GM19099 (cell line): ENCODE data around the gene AP1M1.

Experiments used
- POLR2A ChIP-seq: IDR thresholded peaks from 3 replicates; pipeline ENCODE4 v1.6.1; 2011; ENCODE audit warnings: low read depth; ENCODE audit not compliant: insufficient read length; ENCODE audit errors: extremely low read depth

AP1M1 gene

DNA sequence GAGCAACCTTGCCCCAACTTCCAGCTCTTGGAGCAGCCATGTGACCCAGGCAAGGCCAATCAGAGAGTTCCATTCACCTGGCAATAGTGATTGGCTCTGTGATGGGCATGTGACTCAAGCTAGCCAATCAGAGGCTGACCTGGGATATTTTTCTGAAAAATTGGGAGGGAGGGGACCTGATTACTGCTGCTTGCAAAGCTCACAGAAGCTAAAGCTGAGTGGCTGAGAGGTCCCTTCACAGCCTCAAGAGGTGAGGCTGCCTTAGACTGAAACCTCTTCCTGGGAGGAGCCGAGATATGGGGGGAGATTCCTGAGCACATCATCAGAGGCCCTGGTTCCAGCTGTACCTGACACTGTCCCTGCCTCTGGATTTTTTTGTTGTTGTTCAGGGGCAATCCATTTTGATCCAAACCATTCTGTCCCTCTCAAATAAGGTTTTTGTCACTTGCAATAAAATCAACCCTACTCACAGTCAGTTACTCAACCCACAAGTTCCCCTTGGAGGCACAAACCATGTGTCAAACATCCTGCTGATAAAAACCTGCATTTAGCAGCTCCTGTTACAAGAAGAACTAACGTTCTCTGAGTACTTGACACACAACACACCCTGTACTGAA is 29.1 kb upstream of the AP1M1 start:
- TF ChIP-seq POLR2A: no peak

DNA sequence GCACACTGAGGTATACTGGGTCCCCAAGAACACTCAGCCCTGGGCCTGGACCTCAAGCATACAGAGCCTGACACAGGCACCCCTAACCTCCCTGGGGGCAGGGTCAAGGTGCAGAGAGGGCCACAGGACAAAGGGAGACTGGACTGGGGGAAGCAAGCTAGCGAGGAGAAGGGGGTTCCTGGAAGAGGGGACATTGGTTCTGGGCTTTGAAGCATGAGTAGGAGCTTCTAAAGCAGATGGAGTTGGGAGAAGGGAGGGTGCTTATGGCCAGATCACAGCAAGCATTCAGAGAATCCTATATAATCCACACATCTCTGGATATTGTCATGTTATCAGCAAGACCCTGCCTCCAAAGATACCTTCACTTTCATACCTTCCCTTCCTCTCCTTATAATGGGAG is 27.6 kb upstream of the AP1M1 start:
- no peak for TF ChIP-seq POLR2A

DNA sequence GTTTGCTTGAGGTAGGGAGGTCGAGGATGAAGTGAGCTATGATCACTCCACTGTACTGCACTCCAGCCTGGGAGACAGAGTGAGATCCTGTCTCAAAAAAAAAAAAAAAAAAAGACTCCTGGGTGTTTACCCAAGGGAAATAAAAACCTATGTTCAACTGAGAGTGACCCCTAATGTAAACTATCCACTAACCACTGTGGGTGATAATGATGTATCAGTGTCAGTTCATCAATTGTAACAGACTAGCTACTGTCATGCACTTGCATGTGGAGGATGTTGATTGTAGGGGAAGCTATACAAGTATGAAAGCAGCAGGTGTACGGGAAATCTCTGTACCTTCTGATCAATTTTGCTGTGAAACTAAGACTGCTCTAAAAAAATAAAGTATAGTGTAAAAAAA is 21.8 kb upstream of the AP1M1 start:
- TF ChIP-seq POLR2A: no peak

DNA sequence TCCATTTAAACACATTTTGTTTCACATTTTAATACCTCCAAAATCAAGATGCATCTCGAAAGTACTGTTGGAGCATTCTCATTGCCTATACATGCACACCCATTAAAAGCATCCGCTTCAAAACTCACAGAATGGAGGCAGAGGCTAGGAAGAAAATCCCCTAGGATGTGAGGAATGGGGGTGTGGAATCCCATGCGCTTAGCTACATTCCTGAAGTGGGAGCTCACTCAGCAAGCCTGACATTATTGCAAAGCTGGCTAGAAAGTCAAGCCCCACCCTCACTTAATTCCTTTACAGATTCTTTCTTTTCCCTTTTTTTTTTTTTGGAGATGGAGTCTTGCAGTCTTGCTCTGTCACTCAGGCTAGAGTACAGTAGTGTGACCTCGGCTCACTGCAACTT is 17.1 kb upstream of the AP1M1 start:
- TF ChIP-seq POLR2A: no peak

DNA sequence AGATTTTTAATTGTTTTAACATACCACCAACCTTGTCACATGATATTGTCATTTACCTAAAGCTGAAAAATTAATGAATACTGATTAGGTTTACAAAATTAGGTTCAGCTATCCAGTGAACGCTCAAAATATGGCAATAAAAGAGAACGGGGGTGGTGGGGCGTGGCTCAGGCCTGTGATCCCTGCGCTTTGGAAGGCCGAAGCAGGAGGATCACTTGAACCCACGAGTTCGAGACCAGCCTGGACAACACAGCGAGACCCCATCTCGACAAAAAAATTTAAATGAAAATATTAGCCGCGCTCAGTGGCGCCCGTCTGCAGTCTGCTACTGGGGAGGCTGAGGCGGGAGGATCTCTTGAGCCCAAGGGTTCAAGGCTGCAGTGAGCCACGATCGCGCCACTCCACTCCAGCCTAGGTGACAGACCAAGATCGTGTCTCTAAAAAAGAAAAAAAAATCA is 13.0 kb upstream of the AP1M1 start:
- no peak for TF ChIP-seq POLR2A

DNA sequence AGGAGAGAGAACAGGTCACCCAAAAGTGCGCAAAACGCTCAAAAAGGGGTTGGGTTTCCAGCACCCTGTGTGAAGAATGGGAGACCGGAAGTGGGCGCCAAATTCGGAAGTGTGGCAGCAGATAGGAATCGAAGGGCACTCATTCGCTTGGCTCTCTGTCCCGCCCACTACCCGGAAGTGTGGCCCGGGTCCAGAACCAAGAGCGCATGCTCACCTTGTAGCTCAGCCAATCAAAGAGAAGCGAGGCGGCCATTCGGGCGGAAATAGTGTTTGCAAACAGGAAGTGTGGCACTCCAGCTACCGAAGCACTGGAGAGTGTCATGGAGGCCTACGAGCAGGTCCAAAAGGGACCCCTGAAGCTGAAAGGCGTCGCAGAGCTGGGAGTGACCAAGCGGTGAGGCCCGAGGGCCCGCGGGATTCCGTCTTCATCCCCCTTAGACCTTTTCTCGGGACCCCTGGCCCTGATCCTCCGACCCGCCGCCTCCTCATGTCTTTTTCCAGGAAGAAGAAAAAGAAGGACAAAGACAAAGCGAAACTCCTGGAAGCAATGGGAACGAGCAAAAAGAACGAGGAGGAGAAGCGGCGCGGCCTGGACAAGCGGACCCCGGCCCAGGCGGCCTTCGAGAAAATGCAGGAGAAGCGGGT is 12.5 kb upstream of the AP1M1 start, which contains the start of gene FAM32A:
FAM32A (plus strand) TSS at position 288 of the 645 bp plus-strand sequence; CDS start at position 321, 33 bp downstream.
- TF ChIP-seq POLR2A: peak; percentile 75

DNA sequence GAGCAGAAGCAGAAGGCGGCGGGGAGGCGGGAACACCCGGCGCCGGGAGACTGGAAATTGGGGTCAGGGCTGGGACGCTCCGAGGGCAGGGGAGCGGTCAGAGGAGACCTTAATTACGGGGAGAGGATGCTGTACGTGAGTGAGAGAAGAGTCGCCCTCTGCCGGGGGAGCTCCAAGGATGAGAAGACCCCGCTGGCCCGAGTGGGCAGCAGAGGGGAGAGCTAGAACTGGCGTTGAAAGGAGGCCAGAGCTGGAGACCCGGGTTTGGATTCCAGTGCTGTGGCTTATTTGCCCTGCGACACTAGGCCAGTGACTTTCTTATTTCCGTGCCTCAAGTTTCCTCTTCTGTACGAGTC is 12.0 kb upstream of the AP1M1 start:
- no peak for TF ChIP-seq POLR2A

DNA sequence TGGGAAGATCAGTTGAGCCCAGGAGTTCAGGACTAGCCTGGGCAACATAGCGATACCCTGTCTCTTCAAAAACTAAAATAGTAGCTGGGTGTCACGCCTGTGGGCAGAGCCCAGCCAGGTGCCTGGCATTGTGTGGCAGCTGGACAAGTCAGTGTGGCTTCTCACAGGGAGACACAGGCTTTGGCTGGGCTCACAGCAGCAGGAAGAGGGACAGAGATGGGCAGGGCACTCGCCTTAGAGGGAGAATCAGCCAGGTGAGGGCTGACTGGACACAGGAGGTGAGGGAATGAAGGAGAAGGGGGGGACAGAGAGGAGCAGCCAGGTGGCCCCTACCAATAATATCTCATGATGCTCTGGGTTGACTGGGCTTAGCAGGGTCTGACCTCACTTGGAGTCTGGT is 9.2 kb upstream of the AP1M1 start:
- TF ChIP-seq POLR2A: no peak

DNA sequence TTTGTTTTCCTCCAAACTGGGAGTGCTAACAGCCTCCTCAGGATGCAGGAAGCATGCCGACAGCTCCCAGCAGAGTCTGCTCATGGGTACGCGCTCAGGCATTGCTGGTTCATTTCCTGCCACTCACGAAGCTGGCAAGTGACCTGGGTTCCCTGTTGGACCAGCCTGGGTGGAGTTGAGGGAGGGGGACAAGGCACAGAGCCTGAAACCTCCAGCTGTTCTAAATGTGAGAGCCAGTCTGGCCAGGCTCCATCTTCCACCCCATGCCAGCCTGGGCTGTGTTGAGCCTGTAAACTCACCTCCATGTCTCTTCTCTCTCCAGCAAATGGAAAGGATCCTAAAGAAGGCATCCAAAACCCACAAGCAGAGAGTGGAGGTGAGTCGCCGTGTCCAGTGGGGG is 7.5 kb upstream of the AP1M1 start:
- TF ChIP-seq POLR2A: no peak

DNA sequence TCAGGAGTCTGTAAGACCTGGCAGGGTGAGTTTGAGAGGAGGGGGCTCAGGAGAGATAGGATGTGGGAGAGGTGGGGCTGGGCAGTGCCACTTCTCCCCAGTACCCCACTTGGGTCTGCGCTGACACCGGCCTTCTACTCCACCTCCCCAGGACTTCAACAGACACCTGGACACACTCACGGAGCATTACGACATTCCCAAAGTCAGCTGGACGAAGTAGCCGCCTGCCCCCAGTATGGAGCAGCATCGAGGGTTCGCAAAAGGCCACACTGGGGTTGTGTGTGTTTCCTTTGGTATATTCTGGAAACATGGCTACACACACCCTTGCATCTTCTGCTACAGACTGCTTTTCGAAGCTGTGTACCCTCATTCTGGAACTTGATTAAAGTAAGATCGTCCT is 7.0 kb upstream of the AP1M1 start:
- TF ChIP-seq POLR2A: no peak

DNA sequence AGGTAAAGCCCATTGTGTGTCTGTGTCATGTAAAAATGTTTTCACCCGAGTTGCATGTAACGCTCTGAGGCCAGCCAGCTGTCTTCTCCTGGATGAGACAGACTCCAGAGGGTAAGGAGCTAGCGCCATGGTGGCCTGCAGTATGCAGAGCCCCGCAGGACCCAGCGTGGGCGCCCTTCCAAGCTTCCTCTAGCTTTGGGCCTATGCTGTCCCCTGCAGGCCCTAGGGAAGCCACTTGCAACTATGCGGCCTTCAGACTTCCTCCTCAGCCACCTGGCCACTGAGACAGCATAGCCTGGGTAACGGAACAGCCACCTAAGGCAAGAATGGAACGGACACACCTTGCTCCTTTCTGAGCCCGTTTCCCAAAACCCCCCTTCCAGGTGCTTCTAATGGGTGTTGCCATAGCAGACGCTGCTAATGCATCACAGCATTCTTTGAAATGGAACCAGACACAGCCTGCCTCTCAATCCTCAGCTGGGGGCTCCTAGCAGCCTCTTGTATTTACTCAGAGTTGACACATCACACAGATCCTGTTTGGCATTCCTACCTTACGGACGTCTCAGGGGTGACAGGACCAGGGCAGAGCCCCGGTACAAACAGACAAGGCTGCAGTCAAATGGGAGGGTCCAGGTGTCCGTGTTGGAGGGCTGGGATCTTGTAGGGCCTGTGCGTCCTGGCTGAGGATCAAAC is 6.3 kb upstream of the AP1M1 start:
- no peak for TF ChIP-seq POLR2A

DNA sequence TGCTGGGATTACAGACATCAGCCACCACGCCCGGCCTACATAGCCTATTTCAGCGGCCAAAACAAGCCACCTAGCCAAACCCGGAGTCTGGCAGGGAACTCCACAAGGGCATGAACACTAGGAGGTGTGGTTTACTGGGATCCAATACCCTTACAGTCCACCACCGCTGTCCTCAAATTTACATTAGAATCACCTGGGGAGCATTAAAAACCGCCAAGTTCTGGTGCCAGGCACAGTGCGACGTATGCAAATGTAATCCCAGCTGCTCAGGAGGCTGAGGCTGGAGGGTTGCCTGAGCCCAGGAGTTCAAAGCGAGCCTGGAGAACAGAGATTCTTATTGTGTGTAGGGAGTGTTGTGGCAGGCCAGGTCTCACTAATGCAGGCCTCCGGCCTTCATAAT is 4.2 kb upstream of the AP1M1 start:
- TF ChIP-seq POLR2A: no peak

DNA sequence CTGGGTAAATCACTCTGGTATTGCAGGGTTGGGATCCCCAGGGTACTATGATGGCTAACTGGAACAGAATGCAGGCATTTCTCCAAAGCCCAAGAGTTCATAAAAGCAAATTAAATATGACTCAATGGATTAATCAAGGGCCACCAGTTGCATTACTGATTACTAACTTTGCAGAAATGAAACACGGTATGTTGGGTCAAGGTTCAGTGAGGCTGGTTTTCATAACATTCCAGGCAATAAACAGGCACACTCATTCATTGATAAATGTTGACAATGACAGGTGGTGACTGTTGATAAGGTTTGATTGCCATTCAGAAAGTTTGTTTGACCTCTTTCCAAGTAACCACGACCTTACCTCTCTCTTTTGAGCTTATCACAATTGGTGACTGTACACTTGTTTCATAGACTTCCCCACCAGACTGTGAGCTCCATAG is 506 bp upstream of the AP1M1 start:
- TF ChIP-seq POLR2A: no peak

DNA sequence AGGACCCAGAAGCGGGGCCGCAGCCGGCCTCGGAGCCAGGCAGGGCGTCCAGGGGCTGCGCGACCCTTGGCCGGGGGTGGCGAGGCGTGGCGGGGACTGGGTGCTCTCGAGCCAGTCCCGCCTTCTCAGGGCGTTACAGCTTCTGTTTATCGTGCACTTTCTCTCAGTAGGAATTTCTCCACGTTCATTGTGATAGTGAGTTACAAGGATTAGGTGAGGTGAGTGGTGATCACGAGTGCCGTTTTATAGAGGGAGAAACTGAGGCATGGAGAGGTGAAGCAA is 600 bp downstream of the AP1M1 start:
- TF ChIP-seq POLR2A: no peak

DNA sequence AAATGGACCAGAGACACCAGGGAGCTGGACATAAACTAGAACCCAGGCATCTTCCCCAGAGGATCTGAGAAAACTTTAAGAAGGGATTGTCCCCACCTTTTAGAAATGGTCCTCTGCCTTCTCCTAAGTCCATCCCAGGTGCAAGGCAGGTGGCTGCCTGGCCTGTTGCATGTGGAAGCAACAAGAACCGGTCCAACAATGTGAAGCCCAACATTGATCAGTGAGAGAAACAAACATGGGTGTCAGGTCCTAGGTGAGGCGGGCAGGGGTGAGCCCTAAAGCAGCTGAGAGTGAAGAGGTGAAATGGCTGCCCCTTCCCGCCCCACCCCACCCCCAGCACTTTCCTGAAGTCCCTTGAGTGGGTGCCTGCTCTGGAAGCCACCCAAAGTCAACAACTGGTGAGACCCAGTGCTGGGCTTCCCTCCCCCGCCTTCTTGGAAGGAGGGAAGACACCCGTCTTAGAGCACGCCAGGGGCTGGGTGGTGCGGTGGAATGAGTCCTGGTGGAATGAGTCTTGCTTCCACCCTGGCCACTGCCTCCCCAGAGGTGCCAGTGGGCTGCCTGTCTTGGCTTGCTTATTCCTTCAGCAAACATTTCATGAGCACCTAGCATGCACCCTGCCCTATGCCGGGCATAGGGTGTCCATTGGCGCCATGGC is 1.7 kb downstream of the AP1M1 start:
- TF ChIP-seq POLR2A: no peak
